Large intestine (tissue), 3 donors: Measurements from ENCODE around the gene SUSD3. TPM values are rescaled to one million over a fixed set of nuclear protein-coding genes. Genes with fewer than 3 reads are reported as not detected.

Source experiments
- DNase-seq, 2 donors: peaks; one replicate each; pipeline versions ENCODE4 v3.0.0 to v3.0.0-alpha.2; 2013
- H3K27ac ChIP-seq: one replicate; pipeline ENCODE4 v1.5.1; 2013; ENCODE audit warnings: low read length
- H3K27me3 ChIP-seq: 2 replicates; pipeline ENCODE4 v1.6.1; 2013; ENCODE audit warnings: low read length; ENCODE audit not compliant: control insufficient read depth, insufficient read depth
- H3K36me3 ChIP-seq: 2 replicates; pipeline ENCODE4 v1.6.1; 2013; ENCODE audit warnings: low read length; ENCODE audit not compliant: control insufficient read depth, insufficient read depth
- H3K4me1 ChIP-seq: one replicate; pipeline ENCODE4 v1.6.1; 2013; ENCODE audit warnings: low read length; ENCODE audit not compliant: control insufficient read depth, insufficient read depth
- H3K4me3 ChIP-seq: one replicate; pipeline ENCODE4 v1.5.1; 2013; ENCODE audit warnings: low read length
- H3K9me3 ChIP-seq: one replicate; pipeline ENCODE4 v1.6.1; 2013; ENCODE audit warnings: mild to moderate bottlenecking, low read depth, low read length, moderate library complexity; ENCODE audit not compliant: control insufficient read depth
- WGBS: methylation state at CpG from one replicate; pipeline ENCODE4 v1.1.5; 2013; ENCODE audit warnings: low lambda C conversion rate; ENCODE audit not compliant: insufficient coverage; 5-methylcytosine and 5-hydroxymethylcytosine counted together
- polyA plus RNA-seq: library from polyadenylated mRNA; unstranded; fragments of 120-200 nt; gene quantifications from one replicate; pipeline ENCODE4 v1.2.1, GENCODE V29; 2013

Gene SUSD3
- polyA plus RNA-seq, 1 donor: 7.6 TPM

GRCh38 chr9:93132287-93132927, 73.9 kb downstream of the SUSD3 start:
- Histone ChIP-seq H3K36me3 (peaks cover 12% of the 10 kb centered on the region), H3K27ac (peak overlapping the region; percentile 96), H3K27me3 (no peaks in the 10 kb centered on the region), H3K4me3 (peak overlapping the region; percentile 96), H3K4me1 (peaks cover 44% of the 10 kb centered on the region), H3K9me3 (peaks cover 3% of the 10 kb centered on the region)
- no CpG with 5 or more reads among the region's 12 CpGs for WGBS
- DNase-seq: peak in 1 of 2 donors; percentile 52

GRCh38 chr9:93132946-93133680, 74.6 kb downstream of the SUSD3 start:
- no CpG with 5 or more reads among the region's 21 CpGs for WGBS
- peaks cover 38% of the 10 kb centered on the region for H3K4me1 ChIP-seq
- H3K4me3 ChIP-seq: peak overlapping the region; percentile 96
- no peaks in the 10 kb centered on the region for H3K27me3 ChIP-seq
- H3K27ac ChIP-seq: peak overlapping the region; percentile 96
- DNase-seq: peak in 1 of 2 donors; percentile 28
- H3K9me3 ChIP-seq: peaks cover 3% of the 10 kb centered on the region
- peaks cover 12% of the 10 kb centered on the region for H3K36me3 ChIP-seq

- peaks cover 12% of the 10 kb centered on the region for H3K36me3 ChIP-seq
- H3K4me1 ChIP-seq: peaks cover 38% of the 10 kb centered on the region
- WGBS: no CpG with 5 or more reads among the region's 34 CpGs
- peak; percentile 93 to 97 for DNase-seq
- H3K27me3 ChIP-seq: no peaks in the 10 kb centered on the region
- peaks cover 7% of the 10 kb centered on the region for H3K9me3 ChIP-seq
- peak overlapping the region; percentile 96 for H3K27ac ChIP-seq
- peak overlapping the region; percentile 96 for H3K4me3 ChIP-seq
Measured at GRCh38 chr9:93133681-93134014, 75.1 kb downstream of the SUSD3 start.

GRCh38 chr9:93134015-93134739, 75.7 kb downstream of the SUSD3 start, which contains the start of gene NINJ1:
Gene NINJ1 (minus strand): TSS chr9:93134251. CDS start chr9:93134217, 34 bp downstream.
- peaks cover 36% of the 10 kb centered on the region for H3K4me1 ChIP-seq
- peaks cover 8% of the 10 kb centered on the region for H3K9me3 ChIP-seq
- peak within 1 kb of the TSS; percentile 96 for H3K4me3 ChIP-seq
- 0% methylated on average over 2 of the region's 78 CpGs for WGBS
- peaks cover 12% of the 10 kb centered on the region for H3K36me3 ChIP-seq
- DNase-seq: peak; percentile 80 to 92
- H3K27ac ChIP-seq: peak within 1 kb of the TSS; percentile 96
- no peaks in the 10 kb centered on the region for H3K27me3 ChIP-seq

Other genes starting within 250 kb of the SUSD3 start
- gene ZNF484, start 180.7 kb upstream of the SUSD3 start, polyA plus RNA-seq: 6.2 TPM
- 7.2 TPM for gene FGD3, start 111.2 kb upstream of the SUSD3 start, polyA plus RNA-seq
- gene CARD19, start 37.5 kb downstream of the SUSD3 start, polyA plus RNA-seq: 35.4 TPM
- 78.7 TPM for gene NINJ1, start 75.5 kb downstream of the SUSD3 start, polyA plus RNA-seq
- gene WNK2, start 125.4 kb downstream of the SUSD3 start, polyA plus RNA-seq: 80.4 TPM